Lower lobe of right lung (tissue), 2 donors: ENCODE results near the gene ULK2. TPM values are rescaled to one million over a fixed set of nuclear protein-coding genes. Genes with fewer than 3 reads are reported as not detected.
A peak's percentile ranks its signal among the peaks of the same experiment; 100 is the strongest.

Experiments used
- ATAC-seq, 2 donors: fragments of 200-7000 bp; cut with Tn5 transposase; one replicate each; pipeline ENCODE4 v1.9.1; 2020 to 2022; ENCODE audit warnings: mild to moderate bottlenecking in 2 of 2, moderate library complexity in 2 of 2
- DNase-seq: peaks from one replicate; pipeline ENCODE4 v3.0.0-alpha.2; 2020
- H3K27ac ChIP-seq: fragments of 200-600 bp; one replicate; pipeline ENCODE4 v1.8.0; 2022
- H3K27me3 ChIP-seq: fragments of 200-600 bp; one replicate; pipeline ENCODE4 v1.8.0; 2022; ENCODE audit warnings: low read depth
- H3K36me3 ChIP-seq: fragments of 200-600 bp; one replicate; pipeline ENCODE4 v1.8.0; 2022; ENCODE audit warnings: mild to moderate bottlenecking
- H3K4me1 ChIP-seq: fragments of 200-600 bp; one replicate; pipeline ENCODE4 v1.8.0; 2022
- H3K4me3 ChIP-seq: fragments of 200-600 bp; one replicate; pipeline ENCODE4 v1.8.0; 2022; ENCODE audit warnings: mild to moderate bottlenecking
- H3K9me3 ChIP-seq: fragments of 200-600 bp; one replicate; pipeline ENCODE4 v1.8.0; 2022
- CTCF ChIP-seq: fragments of 200-600 bp; IDR thresholded peaks from one replicate; pipeline ENCODE4 v1.8.0; 2022; ENCODE audit warnings: antibody characterized with exemption, mild to moderate bottlenecking
- intact Hi-C: fragments of 100-400 bp; cut with DNase I; formaldehyde crosslinking; loops from one replicate; pipeline ENCODE4 v1.11.0; 2022
- total RNA-seq: library from RNA; stranded (reverse); fragmentation: NEBNext Ultra II Directional; extraction: Animal tissue kit (Norgen Biotek cat#: 25700); gene quantifications from one replicate; pipeline ENCODE4 v1.2.1, GENCODE V29; 2021
- donor health status: DM: no; HTN: yes; CAD: no; lungs with severe emphysema.

Gene ULK2
- total RNA-seq, 1 donor from 2014 or later = 20.1 TPM

GRCh38 chr17:19727501-19728078 is 140.1 kb downstream of the ULK2 start:
- Histone ChIP-seq H3K36me3 (no peaks in the 10 kb centered on the region), H3K27ac (peak overlapping the region; percentile 82), H3K9me3 (no peaks in the 10 kb centered on the region), H3K27me3 (no peaks in the 10 kb centered on the region), H3K4me1 (peaks cover 66% of the 10 kb centered on the region), H3K4me3 (no peak overlapping the region)
- no peak for TF ChIP-seq CTCF
- DNase-seq = no peak
- peak; percentile 52 to 74 for ATAC-seq
- intact Hi-C loops = no loop called here

GRCh38 chr17:19726631-19727376 is 140.9 kb downstream of the ULK2 start:
- no peaks in the 10 kb centered on the region for H3K36me3 ChIP-seq
- intact Hi-C loops = no loop called here
- no peaks in the 10 kb centered on the region for H3K27me3 ChIP-seq
- no peaks in the 10 kb centered on the region for H3K9me3 ChIP-seq
- DNase-seq (no peak), ATAC-seq (no peak)
- H3K4me1 ChIP-seq = peaks cover 66% of the 10 kb centered on the region
- H3K4me3 ChIP-seq = no peak overlapping the region
- H3K27ac ChIP-seq = peak overlapping the region; percentile 82
- no peak for TF ChIP-seq CTCF

GRCh38 chr17:19725486-19725885 is 142.2 kb downstream of the ULK2 start:
- no peak for TF ChIP-seq CTCF
- DNase-seq (no peak), ATAC-seq (no peak)
- no peaks in the 10 kb centered on the region for H3K36me3 ChIP-seq
- peaks cover 64% of the 10 kb centered on the region for H3K4me1 ChIP-seq
- peak overlapping the region; percentile 85 for H3K27ac ChIP-seq
- H3K9me3 ChIP-seq = no peaks in the 10 kb centered on the region
- intact Hi-C loops = no loop called here
- H3K27me3 ChIP-seq = no peaks in the 10 kb centered on the region
- no peak overlapping the region for H3K4me3 ChIP-seq

GRCh38 chr17:19724501-19725420 is 143.0 kb downstream of the ULK2 start:
- intact Hi-C loops = no loop called here
- Histone ChIP-seq H3K36me3 (no peaks in the 10 kb centered on the region), H3K9me3 (no peaks in the 10 kb centered on the region), H3K4me3 (peak overlapping the region; percentile 52), H3K27me3 (no peaks in the 10 kb centered on the region), H3K4me1 (peaks cover 65% of the 10 kb centered on the region), H3K27ac (peak overlapping the region; percentile 85)
- ATAC-seq (peak; percentile 73 to 84), DNase-seq (peak; percentile 92)
- TF ChIP-seq CTCF = no peak

- no peak for ATAC-seq
Measured at GRCh38 chr17:19723964-19724363, 143.8 kb downstream of the ULK2 start.

More at GRCh38 chr17:19723964-19724363, 143.8 kb downstream of the ULK2 start:
- Histone ChIP-seq H3K36me3 (no peaks in the 10 kb centered on the region), H3K4me3 (peak overlapping the region; percentile 52), H3K27ac (peak overlapping the region; percentile 85), H3K4me1 (peaks cover 59% of the 10 kb centered on the region), H3K27me3 (no peaks in the 10 kb centered on the region), H3K9me3 (no peaks in the 10 kb centered on the region)
- intact Hi-C loops = no loop called here
- no peak for TF ChIP-seq CTCF
- no peak for DNase-seq
